Rectal smooth muscle tissue (tissue), 1 donor: ENCODE data around the gene RIOK2.
"Not testable (repeated sequence)": the region's sequence is repeated elsewhere in the genome, so short reads cannot be mapped to it uniquely, and the experiment has no call there.

Experiments
- H3K27ac ChIP-seq: one replicate; pipeline ENCODE4 v1.7.0; 2013; ENCODE audit warnings: low read depth, low read length, inconsistent platforms
- H3K27me3 ChIP-seq: one replicate; pipeline ENCODE4 v1.7.0; 2013; ENCODE audit warnings: low read length; ENCODE audit not compliant: control insufficient read depth, insufficient read depth
- H3K36me3 ChIP-seq: one replicate; pipeline ENCODE4 v1.7.0; 2013; ENCODE audit warnings: low read length; ENCODE audit not compliant: control insufficient read depth, insufficient read depth
- H3K4me1 ChIP-seq: one replicate; pipeline ENCODE4 v1.7.0; 2013; ENCODE audit warnings: low read length; ENCODE audit not compliant: control insufficient read depth, insufficient read depth
- H3K4me3 ChIP-seq: one replicate; pipeline ENCODE4 v1.7.0; 2013; ENCODE audit warnings: low read length
- H3K9ac ChIP-seq: one replicate; pipeline ENCODE4 v1.7.0; 2013; ENCODE audit warnings: low read length

RIOK2 gene

DNA sequence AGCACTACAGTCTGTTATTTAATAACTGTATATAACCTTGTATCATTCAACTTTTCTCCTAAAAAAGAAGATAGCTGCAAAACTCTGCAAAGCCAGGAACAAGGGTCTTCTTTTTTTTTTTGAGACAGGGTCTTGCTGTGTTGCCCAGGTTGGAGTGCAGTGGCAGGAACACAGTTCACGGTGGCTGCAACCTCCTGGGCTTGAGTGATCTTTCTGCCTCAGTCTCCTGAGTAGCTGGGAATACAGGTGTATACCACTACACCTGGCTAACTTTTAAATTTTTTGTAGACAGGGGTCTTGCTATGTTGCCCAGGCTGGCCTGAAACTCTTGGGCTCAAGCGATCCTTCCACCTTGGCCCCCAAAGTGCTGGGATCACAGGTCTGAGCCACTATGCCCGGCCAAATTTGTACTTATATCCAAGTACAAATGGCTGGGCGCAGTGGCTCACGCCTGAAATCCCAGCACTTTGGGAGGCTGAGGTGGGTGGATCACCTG is 19.2 kb downstream of the RIOK2 start:
- Histone ChIP-seq H3K27me3 (no peaks in the 10 kb centered on the region), H3K4me3 (no peak overlapping the region), H3K9ac (no peak overlapping the region), H3K4me1 (no peaks in the 10 kb centered on the region), H3K27ac (no peak overlapping the region), H3K36me3 (peaks cover 6% of the 10 kb centered on the region)

DNA sequence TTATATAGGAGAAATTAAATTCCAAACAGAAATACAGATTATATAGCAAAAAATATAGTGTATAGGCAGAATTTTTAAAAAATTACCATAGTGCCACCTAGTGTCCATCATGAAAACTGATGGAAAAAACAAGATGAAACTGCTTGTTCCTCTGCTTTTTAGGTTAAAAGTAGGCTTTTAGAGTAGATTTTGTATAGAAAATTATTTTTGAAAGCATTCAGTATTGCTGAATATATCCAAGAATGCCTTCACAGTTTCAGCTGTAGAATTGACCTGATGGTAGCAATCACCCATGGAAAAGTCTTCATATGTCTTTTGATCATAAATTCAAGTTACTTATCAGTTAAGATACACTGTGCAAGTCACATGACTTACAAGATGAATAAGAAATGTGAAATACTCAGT is 19.7 kb downstream of the RIOK2 start:
- no peaks in the 10 kb centered on the region for H3K4me1 ChIP-seq
- peaks cover 6% of the 10 kb centered on the region for H3K36me3 ChIP-seq
- no peak overlapping the region for H3K27ac ChIP-seq
- H3K9ac ChIP-seq = no peak overlapping the region
- no peaks in the 10 kb centered on the region for H3K27me3 ChIP-seq
- H3K4me3 ChIP-seq = no peak overlapping the region

DNA sequence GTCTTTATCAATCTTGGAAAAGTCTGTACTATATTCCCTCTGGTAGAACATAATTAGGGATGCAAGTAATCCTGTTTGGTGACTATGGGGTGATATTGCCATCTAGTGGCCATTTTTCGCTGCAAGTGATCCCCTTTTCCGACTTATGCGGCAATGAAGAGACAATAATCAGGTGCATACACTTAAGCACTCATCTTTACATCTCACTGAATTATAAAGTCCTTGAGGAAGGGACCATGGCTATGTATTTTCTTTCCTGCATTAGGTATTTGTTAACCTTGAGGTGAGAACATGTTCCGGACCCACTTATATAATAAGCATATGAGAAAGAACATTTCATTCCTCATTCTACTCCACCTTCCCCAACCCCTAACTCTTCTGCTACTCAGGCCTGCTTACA is 21.0 kb downstream of the RIOK2 start:
- peaks cover 6% of the 10 kb centered on the region for H3K36me3 ChIP-seq
- no peak overlapping the region for H3K27ac ChIP-seq
- no peak overlapping the region for H3K4me3 ChIP-seq
- H3K9ac ChIP-seq = no peak overlapping the region
- no peaks in the 10 kb centered on the region for H3K27me3 ChIP-seq
- H3K4me1 ChIP-seq = no peaks in the 10 kb centered on the region

DNA sequence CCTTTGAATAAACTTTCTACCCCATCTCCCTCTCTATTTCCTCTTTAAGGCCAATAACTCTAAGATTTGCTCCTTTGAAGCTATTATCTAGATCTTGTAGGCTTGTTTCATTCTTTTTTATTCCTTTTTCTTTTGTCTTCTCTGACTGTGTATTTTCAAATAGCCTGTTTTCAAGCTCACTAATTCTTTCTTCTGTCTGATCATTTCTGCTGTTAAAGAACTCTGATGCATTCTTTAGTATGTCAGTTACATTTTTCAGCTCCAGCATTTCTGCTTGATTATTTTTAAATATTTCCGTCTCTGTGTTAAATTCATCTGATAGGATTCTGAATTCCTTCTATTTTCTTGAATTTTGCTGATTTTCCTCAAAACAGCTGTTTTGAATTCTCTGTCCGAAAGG is 25.4 kb downstream of the RIOK2 start:
- peaks cover 6% of the 10 kb centered on the region for H3K36me3 ChIP-seq
- no peaks in the 10 kb centered on the region for H3K27me3 ChIP-seq
- H3K27ac ChIP-seq = no peak overlapping the region
- no peaks in the 10 kb centered on the region for H3K4me1 ChIP-seq
- H3K4me3 ChIP-seq = no peak overlapping the region
- H3K9ac ChIP-seq = no peak overlapping the region

DNA sequence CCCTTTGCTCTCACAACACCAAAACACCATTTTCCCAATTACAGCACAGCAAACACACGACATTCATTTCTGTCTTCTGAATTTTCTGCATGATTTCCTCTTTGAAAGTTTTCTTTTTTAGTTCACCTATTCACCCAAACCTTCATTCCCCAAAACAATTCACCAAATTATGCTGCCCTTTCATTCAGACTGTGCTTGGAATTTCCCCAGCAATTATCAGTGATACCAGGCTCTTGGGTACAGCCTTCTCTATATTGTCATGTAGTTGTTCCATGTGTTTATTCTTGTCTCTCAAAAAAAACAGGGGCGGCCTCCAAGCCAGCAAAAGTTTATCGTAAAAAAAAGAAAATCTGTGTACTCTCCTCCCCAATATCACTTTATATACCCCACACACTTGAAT is 31.7 kb downstream of the RIOK2 start:
- no peak overlapping the region for H3K27ac ChIP-seq
- H3K4me1 ChIP-seq = no peaks in the 10 kb centered on the region
- no peaks in the 10 kb centered on the region for H3K36me3 ChIP-seq
- H3K9ac ChIP-seq = no peak overlapping the region
- no peak overlapping the region for H3K4me3 ChIP-seq
- no peaks in the 10 kb centered on the region for H3K27me3 ChIP-seq

DNA sequence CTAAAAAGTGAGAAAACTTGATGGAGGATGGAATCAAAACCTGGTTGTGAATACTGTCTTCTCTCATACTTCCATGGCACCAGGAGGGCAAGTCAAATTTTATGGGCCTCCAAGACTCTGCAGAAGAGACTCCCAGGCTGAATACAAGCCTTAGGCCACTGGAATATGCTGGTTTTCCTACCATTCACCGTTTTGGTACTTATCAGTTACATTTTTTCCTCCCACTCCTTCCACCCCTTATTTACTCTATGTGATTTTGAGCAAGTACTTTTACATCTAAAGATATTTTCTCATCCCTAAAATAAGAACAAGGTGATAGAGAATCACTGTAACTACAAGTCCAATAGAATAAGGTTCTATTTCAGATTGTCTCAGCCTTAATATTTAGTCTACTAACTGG is 32.6 kb downstream of the RIOK2 start:
- Histone ChIP-seq H3K27ac (no peak overlapping the region), H3K36me3 (no peaks in the 10 kb centered on the region), H3K9ac (no peak overlapping the region), H3K4me3 (no peak overlapping the region), H3K4me1 (no peaks in the 10 kb centered on the region), H3K27me3 (no peaks in the 10 kb centered on the region)

DNA sequence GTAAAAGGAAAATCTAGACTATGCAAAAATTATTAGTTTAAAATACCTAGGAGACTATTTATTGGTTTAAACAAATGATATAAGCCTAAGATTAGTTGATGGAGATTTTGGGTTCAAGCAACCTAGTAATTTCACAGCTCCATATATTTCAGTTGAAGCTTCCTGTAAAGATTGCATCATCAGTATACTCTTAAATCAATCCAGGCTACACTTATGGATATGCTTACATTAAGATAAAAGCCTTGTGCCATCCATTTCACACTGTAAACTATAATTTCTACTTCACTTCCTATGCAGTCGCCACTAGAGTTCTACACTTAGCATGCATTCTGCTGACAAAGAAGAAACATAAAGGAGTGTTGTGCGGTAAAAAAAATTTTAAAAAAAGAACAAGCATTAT is 33.3 kb downstream of the RIOK2 start:
- Histone ChIP-seq H3K27ac (no peak overlapping the region), H3K36me3 (no peaks in the 10 kb centered on the region)

DNA sequence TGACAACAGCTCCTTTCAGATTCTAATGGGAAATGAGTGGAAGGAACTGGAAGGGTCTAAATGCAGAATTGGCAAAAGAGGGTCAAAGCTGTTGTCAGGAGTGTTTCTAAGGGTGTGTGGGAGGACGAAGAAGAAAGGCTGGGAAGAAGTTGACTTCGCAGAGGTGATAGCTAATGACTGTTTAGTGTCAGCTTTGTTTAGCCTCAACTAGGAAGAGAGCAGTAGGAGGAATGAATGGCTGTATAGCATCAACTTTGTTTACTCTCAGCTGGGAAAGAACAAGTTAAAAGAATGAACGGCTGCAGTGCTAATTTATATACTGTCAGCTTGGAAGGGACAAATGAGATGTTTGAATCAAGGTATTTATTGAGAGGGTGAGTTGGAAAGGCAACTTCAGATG is 34.8 kb downstream of the RIOK2 start:
- no peak overlapping the region for H3K27ac ChIP-seq
- no peak overlapping the region for H3K9ac ChIP-seq
- no peaks in the 10 kb centered on the region for H3K27me3 ChIP-seq
- no peak overlapping the region for H3K4me3 ChIP-seq
- no peaks in the 10 kb centered on the region for H3K36me3 ChIP-seq
- H3K4me1 ChIP-seq = no peaks in the 10 kb centered on the region

More for the DNA sequence above, 33.3 kb downstream of the RIOK2 start:
- H3K4me3 ChIP-seq = no peak overlapping the region
- no peaks in the 10 kb centered on the region for H3K27me3 ChIP-seq
- H3K9ac ChIP-seq = no peak overlapping the region
- H3K4me1 ChIP-seq = no peaks in the 10 kb centered on the region

DNA sequence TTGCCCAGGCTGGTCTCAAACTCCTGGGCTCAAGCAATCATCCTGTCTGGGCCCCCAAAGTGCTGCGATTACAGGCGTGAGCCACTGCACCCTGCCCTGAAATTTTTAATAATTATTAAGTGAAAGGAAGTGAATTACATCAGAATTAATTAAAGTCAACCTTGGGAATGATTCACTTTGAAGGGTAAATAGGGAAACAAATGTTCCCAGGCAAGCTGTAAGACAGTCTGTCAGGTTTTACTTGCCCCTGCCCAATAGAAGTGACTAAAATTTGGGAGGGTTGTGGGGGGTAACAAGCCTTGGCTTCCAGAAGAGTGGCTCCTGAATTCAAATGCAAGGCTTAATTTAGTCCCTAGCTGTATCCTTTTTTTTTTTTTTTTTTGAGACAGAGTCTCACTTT is 39.3 kb downstream of the RIOK2 start:
- Histone ChIP-seq H3K27me3 (no peaks in the 10 kb centered on the region), H3K4me3 (no peak overlapping the region), H3K36me3 (no peaks in the 10 kb centered on the region), H3K27ac (no peak overlapping the region), H3K4me1 (no peaks in the 10 kb centered on the region), H3K9ac (no peak overlapping the region)

DNA sequence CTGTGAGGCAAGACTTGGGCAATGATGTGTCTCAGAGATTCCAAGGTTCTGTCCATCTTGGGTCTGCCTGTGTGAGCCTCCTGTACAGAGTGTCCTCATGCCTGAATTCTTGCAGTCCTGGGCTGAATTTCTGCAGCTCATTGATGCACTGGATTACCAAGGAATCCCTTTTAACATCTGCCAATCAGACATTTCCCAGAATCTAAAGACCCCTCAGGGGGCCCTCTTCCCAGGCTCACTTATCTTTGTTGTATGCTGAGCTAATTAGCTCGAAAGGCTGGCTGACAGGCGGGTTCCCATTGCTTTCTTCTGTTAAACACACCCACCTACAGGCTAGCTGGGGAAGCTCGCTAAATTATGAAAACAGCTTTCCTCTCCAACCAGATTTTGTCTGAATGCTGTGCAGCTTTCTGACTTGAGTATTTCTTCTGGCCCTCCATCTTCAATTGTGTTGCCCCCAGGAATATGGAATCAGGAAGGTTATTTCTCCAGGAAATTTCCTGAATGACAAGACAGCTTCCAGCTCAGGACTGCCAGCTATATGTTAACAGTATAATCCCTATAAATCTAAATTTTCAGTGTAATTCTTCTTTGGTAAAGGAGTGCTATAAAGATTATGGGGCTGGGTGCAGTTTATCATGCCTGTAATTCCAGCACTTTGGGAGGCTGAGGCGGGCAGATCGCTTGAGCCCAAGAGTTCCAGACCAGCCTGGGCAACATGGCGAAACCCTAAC is 40.4 kb downstream of the RIOK2 start, which contains the start of gene LIX1:
LIX1 (minus strand) TSS at position 91 of the 734 bp plus-strand sequence; CDS start at position 56, 35 bp downstream.
- H3K9ac ChIP-seq = no peak within 1 kb of the TSS
- H3K4me1 ChIP-seq = no peaks in the 10 kb centered on the region
- no peak within 1 kb of the TSS for H3K4me3 ChIP-seq
- H3K27ac ChIP-seq = no peak within 1 kb of the TSS
- no peaks in the 10 kb centered on the region for H3K27me3 ChIP-seq
- no peaks in the 10 kb centered on the region for H3K36me3 ChIP-seq

DNA sequence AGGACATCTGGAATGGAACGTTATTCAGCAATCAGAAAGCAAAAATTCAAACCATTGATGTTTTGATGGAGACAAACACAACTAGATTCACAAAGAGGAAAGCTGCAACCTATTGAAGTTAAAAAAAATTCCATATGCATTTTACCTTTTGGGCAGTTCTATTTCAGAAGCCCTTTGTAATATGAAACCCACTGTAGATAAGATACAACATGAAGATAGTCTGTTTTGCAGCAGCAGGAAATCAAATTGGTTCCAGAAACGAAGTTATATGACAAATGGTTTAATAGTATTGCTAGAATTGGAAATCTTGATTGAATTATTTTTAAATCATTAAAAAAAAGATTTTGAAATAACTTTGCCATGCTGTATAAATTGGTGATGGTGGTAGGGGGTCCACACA is 41.5 kb downstream of the RIOK2 start:
- Histone ChIP-seq H3K27me3 (no peaks in the 10 kb centered on the region), H3K4me1 (no peaks in the 10 kb centered on the region), H3K36me3 (no peaks in the 10 kb centered on the region), H3K27ac (no peak overlapping the region), H3K9ac (no peak overlapping the region), H3K4me3 (no peak overlapping the region)

DNA sequence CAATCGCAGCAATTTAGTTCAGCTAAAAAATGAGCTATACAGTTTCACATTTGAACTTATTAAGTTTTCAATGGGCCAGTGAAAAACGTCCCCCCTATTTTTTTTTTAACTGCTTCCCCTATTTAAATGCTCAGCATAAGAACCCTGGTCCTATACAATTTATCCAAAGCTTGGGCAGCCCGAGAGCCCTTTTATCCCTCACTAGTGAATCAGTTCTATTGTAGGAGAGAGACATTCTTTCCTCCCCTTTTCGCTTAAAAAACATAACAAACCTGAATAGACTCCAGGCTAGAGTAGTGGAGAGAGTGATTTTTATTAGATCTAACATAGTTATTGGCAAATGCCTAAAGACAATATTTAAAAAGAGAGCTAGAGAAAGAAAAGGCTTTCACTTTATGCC is 42.0 kb downstream of the RIOK2 start:
- Histone ChIP-seq H3K9ac (no peak overlapping the region), H3K27ac (no peak overlapping the region), H3K4me3 (no peak overlapping the region), H3K27me3 (no peaks in the 10 kb centered on the region), H3K4me1 (no peaks in the 10 kb centered on the region), H3K36me3 (no peaks in the 10 kb centered on the region)

DNA sequence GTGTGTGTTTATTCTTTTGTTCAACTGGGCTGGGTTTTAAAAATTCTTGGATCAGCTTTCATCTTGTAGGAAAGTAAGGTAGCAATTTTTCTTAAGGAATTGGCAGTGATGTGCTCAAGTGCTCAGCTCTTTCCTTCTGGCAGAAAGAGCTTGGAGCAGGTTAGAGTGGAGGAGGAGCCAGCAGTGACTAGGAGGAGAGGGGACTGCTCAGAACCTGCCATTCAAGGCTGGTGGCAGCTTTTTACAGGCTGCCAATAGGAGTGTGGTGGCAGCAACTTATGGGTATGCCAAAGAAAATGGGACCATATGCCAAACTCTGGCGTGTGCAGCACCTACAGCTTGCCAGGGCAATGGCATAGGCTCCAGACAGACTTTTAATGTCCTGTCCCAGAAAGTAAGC is 42.8 kb downstream of the RIOK2 start:
- H3K27ac ChIP-seq, H3K27me3 ChIP-seq, H3K4me1 ChIP-seq, H3K9ac ChIP-seq, H3K36me3 ChIP-seq, H3K4me3 ChIP-seq: not testable (repeated sequence)
